GM19468 (cell line): ENCODE measurements around the gene SMTNL2.
"Not testable (repeated sequence)": the region's sequence is repeated elsewhere in the genome, so short reads cannot be mapped to it uniquely, and the experiment has no call there.

Experiments used
- ATAC-seq: cut with Tn5 transposase; IDR thresholded peaks from one replicate; pipeline ENCODE4 v1.9.1; 2021; ENCODE audit warnings: mild to moderate bottlenecking, moderate library complexity, moderate number of reproducible peaks; ENCODE audit not compliant: unreplicated experiment; ENCODE audit errors: extremely low read depth

Gene SMTNL2

GRCh38 chr17:4582691-4583090 is 1.6 kb upstream of the SMTNL2 start:
- ATAC-seq: no peak

DNA sequence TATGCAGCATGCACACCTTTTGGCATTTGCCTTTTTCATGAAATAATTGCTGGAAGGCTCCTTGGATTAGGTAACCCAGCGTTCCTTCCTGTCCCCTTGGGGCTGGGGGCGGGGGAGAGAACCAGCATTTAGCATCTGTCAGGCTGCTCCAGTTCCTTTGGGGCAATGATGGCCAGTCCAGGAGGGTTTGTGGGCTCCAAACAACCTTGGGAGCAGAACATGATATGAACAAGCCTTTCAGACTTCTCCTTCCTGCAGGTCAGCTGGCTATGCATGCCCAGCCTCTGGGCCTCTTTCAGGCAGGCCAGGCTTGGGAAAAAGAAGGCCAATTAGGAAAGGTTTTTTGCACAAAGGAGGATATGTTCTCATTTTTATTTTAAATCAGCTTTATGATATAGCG is 1.1 kb upstream of the SMTNL2 start:
- no peak for ATAC-seq

GRCh38 chr17:4583782-4584100 is 588 bp upstream of the SMTNL2 start:
- ATAC-seq: no peak

DNA sequence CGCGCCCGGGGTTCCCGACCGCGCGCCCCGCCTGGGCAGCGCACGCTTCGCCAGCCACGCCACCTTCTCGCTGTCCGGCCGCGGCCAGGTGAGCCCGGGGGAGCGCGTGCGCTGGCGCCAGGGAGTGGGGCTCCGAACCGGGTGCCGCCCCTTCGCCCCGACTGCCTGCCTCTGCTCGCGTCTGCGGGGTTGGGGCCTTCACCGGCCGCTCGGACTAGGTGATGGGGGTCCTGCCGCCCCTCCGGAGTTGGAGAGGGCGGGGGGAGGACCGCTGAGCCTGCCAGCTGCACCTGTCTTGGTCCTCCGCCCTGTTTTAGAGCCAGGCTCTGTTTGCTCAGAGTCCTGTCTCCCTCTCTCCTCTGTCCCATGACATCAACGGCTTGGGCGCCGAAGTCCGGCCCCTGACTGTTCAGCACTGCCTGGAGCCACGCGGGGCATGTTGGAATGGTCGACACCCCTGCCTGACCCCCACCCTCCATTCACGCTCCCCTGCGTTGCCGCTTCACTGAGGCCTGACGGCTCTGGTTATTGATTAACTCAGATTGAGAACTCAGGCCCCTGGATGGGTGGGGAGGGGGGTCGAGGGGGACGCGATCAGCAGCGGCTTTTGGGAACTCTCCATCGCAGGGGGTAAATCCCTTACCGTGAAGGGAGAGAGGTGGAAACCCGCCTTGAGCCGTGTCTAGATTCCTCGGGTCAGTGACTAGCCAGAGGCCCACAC is 748 bp downstream of the SMTNL2 start:
- ATAC-seq: no peak

GRCh38 chr17:4585638-4585994 is 1.3 kb downstream of the SMTNL2 start:
- no peak for ATAC-seq

GRCh38 chr17:4586043-4586442 is 1.7 kb downstream of the SMTNL2 start:
- no peak for ATAC-seq

DNA sequence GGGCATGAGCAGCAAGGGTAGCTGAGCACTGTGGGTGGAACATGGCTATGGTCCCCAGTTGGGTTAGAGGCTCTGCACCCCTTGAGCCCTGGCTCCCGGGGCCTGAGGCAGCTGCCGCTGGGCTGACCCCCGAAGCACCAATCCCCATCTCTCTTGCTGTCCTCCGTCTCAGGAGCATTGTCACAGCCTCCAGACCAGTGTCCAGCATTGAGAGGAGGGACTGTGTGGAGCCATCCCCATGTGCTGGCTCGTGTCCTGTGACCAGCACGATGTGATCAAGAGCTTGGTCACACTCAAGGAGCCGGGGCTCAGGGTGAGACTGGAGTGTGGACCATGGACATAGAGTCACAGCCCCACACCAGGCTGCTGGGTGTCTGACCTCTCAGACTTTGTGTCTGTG is 2.9 kb downstream of the SMTNL2 start:
- ATAC-seq: no peak

DNA sequence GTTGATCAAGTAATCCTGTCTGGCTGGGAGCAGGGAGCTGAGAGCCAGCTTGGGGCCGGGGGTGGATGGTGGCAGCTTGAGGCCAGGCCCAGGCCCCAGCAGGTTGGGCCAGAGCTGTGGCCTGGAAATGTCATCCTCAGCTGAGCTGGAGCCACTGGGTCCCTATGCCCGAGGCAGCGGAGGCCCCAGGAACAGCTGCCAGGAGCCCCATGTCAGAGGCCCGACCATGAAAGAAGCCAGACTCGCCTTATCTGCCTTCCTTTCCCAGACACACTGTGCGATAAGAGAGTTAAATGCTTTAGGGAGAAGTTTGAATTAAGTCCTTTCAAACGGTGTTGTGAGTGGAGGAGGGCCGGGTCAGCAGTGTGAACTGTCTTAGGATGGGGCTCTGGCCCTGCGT is 3.5 kb downstream of the SMTNL2 start:
- ATAC-seq: no peak

- ATAC-seq: no peak
These were observed 4.1 kb downstream of the SMTNL2 start for GRCh38 chr17:4588391-4588790.

- ATAC-seq: no peak
These were observed 4.7 kb downstream of the SMTNL2 start for GRCh38 chr17:4588898-4589625.

- not testable (repeated sequence) for ATAC-seq
These were observed 5.7 kb downstream of the SMTNL2 start for GRCh38 chr17:4590042-4590441.

DNA sequence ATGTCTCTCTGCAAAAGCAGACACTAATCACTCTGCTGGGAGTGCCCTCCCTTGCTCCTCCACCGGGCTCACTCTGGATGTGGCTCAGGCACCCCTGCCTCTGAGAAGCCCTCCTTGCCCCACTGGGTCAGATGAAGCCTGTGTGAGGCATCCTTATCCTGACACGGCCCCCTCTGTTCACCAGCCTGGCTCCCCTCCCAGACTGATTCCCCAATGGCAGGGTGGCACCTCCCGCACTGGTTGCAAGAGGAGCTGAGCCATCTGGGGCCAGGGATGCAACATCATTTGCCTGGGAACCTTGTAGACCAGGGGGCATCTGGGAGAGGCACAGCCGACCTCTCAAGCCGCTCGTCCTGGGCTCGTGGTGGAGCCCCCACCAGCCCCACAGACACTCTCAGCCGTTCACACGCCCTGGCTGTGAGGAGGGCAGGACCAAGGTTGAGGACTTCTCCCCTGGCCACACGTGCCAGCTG is 6.7 kb downstream of the SMTNL2 start:
- no peak for ATAC-seq

GRCh38 chr17:4591529-4591928 is 7.2 kb downstream of the SMTNL2 start:
- ATAC-seq: no peak

- no peak for ATAC-seq
These were observed 8.1 kb downstream of the SMTNL2 start for GRCh38 chr17:4592240-4593005.

- no peak for ATAC-seq
These were observed 8.7 kb downstream of the SMTNL2 start for GRCh38 chr17:4593021-4593421.

GRCh38 chr17:4594406-4594805 is 10.1 kb downstream of the SMTNL2 start:
- ATAC-seq: no peak

DNA sequence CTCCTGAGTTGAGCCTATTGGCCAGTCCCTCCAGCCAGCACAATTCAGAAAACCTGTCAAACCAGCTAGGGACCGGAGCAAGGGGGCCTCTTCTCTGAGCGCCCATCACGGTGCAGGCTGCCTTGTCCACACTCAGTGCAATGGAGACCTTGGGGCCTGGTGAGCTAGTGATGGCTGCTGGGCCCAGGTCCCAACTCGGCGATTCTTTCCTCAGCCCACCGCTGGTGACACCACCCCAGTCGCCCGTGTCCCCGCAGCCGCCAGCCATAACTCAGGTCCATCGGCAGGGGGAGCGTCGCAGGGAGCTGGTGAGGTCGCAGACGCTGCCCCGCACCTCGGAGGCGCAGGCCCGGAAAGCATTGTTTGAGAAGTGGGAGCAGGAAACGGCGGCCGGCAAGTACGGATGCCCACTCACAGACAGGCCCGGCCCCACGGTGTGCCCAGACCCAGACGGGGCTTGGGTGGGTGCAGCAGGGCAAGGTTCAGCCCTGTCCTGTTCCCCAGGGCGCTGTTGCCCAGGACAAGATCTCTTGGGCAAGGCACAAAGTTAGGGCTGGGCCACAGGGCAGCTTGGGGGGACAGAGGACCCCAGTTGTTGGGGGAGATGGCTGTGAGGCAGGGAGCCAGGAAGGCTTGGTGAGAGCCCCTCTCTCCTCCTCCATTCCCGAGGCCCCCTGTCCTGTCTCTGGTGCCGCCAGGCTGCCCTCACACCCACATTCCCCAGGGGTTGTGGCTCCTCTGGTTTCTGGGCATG is 10.8 kb downstream of the SMTNL2 start:
- ATAC-seq: no peak

GRCh38 chr17:4595685-4596342 is 11.5 kb downstream of the SMTNL2 start:
- ATAC-seq: not testable (repeated sequence)

DNA sequence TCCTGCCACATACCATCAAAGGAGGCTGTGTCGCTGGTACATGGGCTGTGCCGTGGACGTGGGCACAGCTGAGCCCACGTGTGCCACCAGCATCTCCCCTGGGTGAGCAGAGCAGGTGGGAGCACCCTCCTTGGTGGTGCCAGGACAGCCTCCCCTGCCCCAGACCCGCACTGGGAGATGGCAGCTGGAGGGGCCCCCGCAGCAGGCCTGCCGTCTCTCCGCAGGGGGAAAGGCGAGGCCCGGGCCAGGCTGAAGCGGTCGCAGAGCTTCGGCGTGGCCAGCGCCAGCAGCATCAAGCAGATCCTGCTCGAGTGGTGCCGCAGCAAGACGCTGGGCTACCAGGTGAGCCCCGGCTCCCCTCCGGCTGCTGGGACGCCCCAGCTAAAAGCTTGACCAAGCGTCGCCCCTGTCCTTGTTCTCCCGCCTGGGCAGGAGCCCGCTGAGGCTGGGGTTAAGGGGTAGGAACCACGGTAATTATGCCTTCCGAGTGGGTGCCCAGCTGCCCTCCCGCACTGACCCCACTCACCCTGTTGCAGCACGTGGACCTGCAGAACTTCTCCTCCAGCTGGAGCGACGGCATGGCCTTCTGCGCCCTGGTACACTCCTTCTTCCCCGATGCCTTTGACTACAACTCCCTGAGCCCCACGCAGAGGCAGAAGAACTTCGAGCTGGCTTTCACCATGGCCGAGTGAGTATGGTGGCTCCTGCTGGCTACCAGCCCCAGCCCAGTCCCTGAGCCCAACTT is 12.5 kb downstream of the SMTNL2 start:
- ATAC-seq: no peak
